ENCODE measurements around the gene ANKS1B. TPM values are rescaled to one million over a fixed set of nuclear protein-coding genes. Genes with fewer than 3 reads are reported as not detected.

Gene ANKS1B
- total and polyA plus RNA-seq, 2 of the 4 experiments (the other 2 are of a cell fraction) = 0.17 to 0.18 TPM

DNA sequence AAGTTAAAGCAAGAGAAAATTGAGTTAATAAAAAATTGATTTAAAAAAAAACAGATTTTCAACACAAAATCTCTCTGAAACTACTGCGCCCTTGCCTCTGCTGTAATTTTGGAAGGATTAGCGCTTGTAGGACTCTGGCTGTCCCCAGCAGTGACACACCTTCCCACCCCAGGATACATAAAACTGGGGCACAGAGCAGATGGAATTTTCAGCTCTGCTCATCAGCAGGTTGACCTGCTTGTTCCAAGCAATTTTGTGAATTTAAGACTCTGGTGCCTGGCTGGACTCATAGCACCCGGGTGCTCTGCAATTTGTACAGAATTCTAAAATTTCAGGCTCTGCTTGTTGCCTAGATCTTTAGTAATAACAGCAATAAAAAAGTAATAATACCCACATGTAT, 595.0 kb downstream of the ANKS1B start:
- no CpG with 5 or more reads among the region's 3 CpGs for WGBS, 2 experiments (ENCODE audit: extremely low coverage in 2 of 2, insufficient read length in 1 of 2)
- CTCF ChIA-PET = no interaction called here
- ATAC-seq (ENCODE audit: low read depth) = no peak

More for the DNA sequence above, 595.0 kb downstream of the ANKS1B start:
- H3K36me3 ChIP-seq (ENCODE audit: control insufficient read depth, insufficient read depth, low read length) = no peaks in the 10 kb centered on the region
- no TSS peak for BruUV-seq (replicated peaks)
- H3K4me3 ChIP-seq (ENCODE audit: insufficient read depth, low read depth, low read length) = no peak overlapping the region
- no peaks in the 10 kb centered on the region for H4K20me1 ChIP-seq (ENCODE audit: insufficient read depth, low read length)
- no peak overlapping the region for H3K9ac ChIP-seq (ENCODE audit: low read depth, low read length)
- H3K23ac ChIP-seq (ENCODE audit: low read depth, low read length) = no peak overlapping the region
- H4K91ac ChIP-seq (ENCODE audit: insufficient read depth, low read depth, low read length) = no peak overlapping the region
- dilution Hi-C loops (cut with HindIII; ENCODE audit: low sequenced_read_pairs, unreplicated experiment) (no loop called here), in situ Hi-C loops (cut with MboI; ENCODE audit: low sequenced_read_pairs) (no loop called here), intact Hi-C loops (cut with micrococcal nuclease) (no loop called here)
- H3K18ac ChIP-seq (ENCODE audit: low read depth, low read length) = no peak overlapping the region
- no peak overlapping the region for H3K14ac ChIP-seq (replicated peaks; ENCODE audit: low read depth, low read length)
- H3K4me1 ChIP-seq (ENCODE audit: control insufficient read depth, insufficient read depth, low read length) = no peaks in the 10 kb centered on the region
- no peak overlapping the region for H2AK9ac ChIP-seq (replicated peaks; ENCODE audit: low read depth, low read length, poor library complexity)
- no peak overlapping the region for H2BK5ac ChIP-seq (ENCODE audit: low read depth, low read length, poor library complexity, severe bottlenecking)
- no peak overlapping the region for H4K8ac ChIP-seq (ENCODE audit: low read depth in 2 of 2, low read length in 2 of 2)
- TF ChIP-seq, protein P1, sequence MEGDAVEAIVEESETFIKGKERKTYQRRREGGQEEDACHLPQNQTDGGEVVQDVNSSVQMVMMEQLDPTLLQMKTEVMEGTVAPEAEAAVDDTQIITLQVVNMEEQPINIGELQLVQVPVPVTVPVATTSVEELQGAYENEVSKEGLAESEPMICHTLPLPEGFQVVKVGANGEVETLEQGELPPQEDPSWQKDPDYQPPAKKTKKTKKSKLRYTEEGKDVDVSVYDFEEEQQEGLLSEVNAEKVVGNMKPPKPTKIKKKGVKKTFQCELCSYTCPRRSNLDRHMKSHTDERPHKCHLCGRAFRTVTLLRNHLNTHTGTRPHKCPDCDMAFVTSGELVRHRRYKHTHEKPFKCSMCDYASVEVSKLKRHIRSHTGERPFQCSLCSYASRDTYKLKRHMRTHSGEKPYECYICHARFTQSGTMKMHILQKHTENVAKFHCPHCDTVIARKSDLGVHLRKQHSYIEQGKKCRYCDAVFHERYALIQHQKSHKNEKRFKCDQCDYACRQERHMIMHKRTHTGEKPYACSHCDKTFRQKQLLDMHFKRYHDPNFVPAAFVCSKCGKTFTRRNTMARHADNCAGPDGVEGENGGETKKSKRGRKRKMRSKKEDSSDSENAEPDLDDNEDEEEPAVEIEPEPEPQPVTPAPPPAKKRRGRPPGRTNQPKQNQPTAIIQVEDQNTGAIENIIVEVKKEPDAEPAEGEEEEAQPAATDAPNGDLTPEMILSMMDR (conservative IDR thresholded peaks at IDR 0.05; ENCODE audit: low read depth, low read length) = no peak
- H3K4ac ChIP-seq (ENCODE audit: low read depth, low read length) = no peak overlapping the region
- no peak overlapping the region for H3K4me2 ChIP-seq (ENCODE audit: low read depth, low read length)
- no peak overlapping the region for H3K27ac ChIP-seq (ENCODE audit: insufficient read depth, low read length)
- DNase-seq = no peak
- peaks cover 4% of the 10 kb centered on the region; the same call in 1 of the 2 replicates for H3K9me3 ChIP-seq (ENCODE audit: control insufficient read depth, insufficient read depth, low read length)
- no peak overlapping the region for H2AFZ ChIP-seq (replicated peaks; ENCODE audit: low read length, poor library complexity)
- no peak overlapping the region for H2AK5ac ChIP-seq (ENCODE audit: low read depth, low read length)
- H3K79me1 ChIP-seq (ENCODE audit: low read depth in 1 of 2, low read length in 2 of 2) = no peaks in the 10 kb centered on the region
- no peak overlapping the region for H4K5ac ChIP-seq (ENCODE audit: low read depth, low read length)
- no peak overlapping the region for H2BK120ac ChIP-seq (ENCODE audit: low read depth, low read length)
- POLR2A ChIA-PET (ENCODE audit: unreplicated experiment) = no interaction called here
- no peak overlapping the region for H3K56ac ChIP-seq (ENCODE audit: extremely low read depth, insufficient read depth, low read length)
- no peak overlapping the region for H2BK20ac ChIP-seq (ENCODE audit: low read depth, low read length)
- no peak overlapping the region for H2BK15ac ChIP-seq (ENCODE audit: low read depth, low read length)
- H3K27me3 ChIP-seq (ENCODE audit: control insufficient read depth, insufficient read depth, low read length) = no peaks in the 10 kb centered on the region
- H3K9me1 ChIP-seq (ENCODE audit: insufficient read depth, low read length) = no peaks in the 10 kb centered on the region

All from IMR-90 (cell line).